WI38 (cell line): ENCODE data around the gene PBX1.

ENCODE experiments used
- H3K4me3 ChIP-seq: 2 replicates; pipeline ENCODE4 v1.5.1; 2011; ENCODE audit warnings: low read depth, mild to moderate bottlenecking, control low read depth, low read length
- TF ChIP-seq, protein P1 (sequence below): IDR thresholded peaks from 2 replicates; pipeline ENCODE4 v1.5.1; 2012; ENCODE audit warnings: low read depth, mild to moderate bottlenecking, control low read depth, low read length

PBX1 gene

GRCh38 chr1:164607351-164607750 lies 48.4 kb downstream of the PBX1 start:
- TF ChIP-seq, protein P1, sequence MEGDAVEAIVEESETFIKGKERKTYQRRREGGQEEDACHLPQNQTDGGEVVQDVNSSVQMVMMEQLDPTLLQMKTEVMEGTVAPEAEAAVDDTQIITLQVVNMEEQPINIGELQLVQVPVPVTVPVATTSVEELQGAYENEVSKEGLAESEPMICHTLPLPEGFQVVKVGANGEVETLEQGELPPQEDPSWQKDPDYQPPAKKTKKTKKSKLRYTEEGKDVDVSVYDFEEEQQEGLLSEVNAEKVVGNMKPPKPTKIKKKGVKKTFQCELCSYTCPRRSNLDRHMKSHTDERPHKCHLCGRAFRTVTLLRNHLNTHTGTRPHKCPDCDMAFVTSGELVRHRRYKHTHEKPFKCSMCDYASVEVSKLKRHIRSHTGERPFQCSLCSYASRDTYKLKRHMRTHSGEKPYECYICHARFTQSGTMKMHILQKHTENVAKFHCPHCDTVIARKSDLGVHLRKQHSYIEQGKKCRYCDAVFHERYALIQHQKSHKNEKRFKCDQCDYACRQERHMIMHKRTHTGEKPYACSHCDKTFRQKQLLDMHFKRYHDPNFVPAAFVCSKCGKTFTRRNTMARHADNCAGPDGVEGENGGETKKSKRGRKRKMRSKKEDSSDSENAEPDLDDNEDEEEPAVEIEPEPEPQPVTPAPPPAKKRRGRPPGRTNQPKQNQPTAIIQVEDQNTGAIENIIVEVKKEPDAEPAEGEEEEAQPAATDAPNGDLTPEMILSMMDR, result no peak
- H3K4me3 ChIP-seq, result no peak overlapping the region

- TF ChIP-seq, protein P1, result no peak
- no peak overlapping the region for H3K4me3 ChIP-seq
Observed at GRCh38 chr1:164608651-164609057, 49.7 kb downstream of the PBX1 start.

- H3K4me3 ChIP-seq, result no peak overlapping the region
- TF ChIP-seq, protein P1, result no peak
Observed at GRCh38 chr1:164609089-164609488, 50.1 kb downstream of the PBX1 start.

DNA sequence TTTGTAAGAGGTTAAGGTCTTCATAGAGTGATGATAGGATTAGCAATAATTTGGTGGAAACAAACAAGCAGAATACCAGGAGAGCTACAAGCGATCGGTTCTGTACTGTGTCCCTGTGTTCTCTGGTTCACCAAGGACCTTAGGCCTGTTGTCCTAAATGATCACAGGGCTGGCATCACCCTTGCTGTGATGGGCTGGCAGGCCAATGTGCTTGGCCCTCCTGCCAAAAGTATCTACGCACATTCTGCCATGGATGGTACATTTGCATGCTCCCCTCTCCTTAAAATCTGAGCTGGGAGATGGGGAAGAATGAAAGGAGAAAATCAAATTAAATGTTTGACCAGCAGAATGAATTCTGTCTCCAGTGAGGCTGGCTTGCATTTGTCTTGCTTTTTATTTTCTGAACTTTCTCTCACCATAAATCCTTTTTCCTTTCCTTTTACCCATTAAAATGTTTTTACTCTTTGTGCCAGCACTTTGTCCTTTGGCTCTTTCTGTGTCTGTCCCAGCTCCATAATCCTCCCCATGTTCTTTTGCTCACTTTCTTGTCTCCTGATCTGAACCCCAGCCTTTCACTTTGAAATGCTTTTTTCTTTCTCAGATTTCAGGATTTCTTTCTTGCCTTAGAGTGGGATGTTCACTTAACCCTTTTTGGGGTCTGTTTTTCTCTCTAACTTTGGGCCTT lies 51.7 kb downstream of the PBX1 start:
- TF ChIP-seq, protein P1, result no peak

DNA sequence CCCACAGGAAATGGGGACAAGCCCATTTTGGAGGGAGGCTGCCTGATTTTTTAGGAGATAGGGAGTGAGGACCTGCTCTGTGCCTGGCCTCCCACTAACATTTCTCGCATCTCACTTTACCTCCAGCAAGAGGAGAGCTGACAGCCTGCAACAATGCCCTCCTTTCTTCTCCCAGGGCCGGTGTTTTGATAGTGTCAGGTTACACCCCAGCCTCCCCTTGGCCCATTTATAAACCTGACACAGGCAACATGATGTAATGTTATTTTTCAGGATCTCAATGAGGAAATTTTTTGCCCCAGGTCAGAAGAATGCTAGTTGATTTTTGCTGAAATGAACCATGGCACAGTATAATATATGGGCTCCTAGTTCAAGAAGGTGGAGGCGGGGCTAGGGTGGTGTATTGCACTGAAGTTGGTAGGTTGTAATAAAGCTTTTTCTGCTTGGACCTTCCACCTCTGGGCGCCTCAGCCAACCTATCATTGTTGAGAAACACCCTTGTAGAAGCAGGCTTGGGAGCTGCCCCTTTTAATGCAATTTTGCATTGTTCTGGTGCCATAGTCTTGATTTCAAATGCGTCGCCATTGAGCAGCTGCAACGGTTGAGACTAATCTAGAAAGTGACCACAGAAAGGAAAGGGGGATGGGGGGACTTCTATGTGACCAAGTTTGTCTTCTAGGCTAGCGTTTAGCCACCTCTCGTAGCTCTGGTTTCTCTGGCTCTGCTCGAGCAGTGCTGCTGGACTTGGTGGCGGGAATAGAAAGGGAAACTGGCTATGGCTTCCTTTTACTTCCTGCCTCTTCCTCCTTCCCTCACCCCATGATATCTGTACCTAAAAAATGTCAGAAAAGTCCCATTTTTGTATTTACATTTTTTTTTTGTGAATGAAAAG lies 53.0 kb downstream of the PBX1 start:
- TF ChIP-seq, protein P1, result no peak
- no peak overlapping the region for H3K4me3 ChIP-seq

More for the DNA sequence above, 51.7 kb downstream of the PBX1 start:
- no peak overlapping the region for H3K4me3 ChIP-seq

DNA sequence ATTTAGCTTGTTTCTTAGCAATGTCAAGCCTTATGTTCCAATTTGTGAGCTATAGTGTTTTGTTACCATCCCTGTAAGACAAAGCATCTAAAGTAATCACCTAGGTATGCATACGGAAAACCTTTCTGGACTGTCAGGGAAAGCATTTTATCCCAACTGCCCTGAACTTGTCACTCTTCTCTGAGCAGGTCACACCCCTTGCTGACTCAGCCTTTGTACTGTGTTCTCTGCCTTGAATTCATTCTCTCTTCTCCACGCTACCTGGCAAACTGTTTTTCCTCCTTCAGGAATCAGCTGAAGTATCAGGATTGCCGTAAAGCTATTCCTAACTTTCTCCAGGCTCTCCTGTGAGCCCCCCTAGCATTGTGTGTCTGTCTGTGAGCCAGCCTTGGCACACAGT lies 54.2 kb downstream of the PBX1 start:
- H3K4me3 ChIP-seq, result no peak overlapping the region
- TF ChIP-seq, protein P1, result no peak

DNA sequence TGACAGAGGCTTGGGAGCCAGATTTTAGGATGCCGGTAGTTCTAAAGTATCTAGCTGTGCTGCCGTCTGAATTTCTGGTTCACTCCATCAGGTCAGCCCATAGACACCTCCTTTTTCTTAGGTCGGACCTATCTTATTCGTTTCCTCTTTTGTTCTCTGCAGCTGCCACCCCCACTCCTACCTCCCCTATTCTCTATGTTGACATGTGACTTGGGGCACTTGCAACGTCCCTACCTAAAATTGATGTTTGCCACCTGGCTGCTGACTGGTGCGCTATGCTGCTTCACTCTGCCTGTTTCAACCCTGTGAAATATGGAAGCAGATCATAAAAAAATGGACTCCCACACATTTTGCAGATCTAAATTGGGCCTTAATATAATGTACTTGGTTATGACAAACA lies 55.3 kb downstream of the PBX1 start:
- TF ChIP-seq, protein P1, result no peak
- H3K4me3 ChIP-seq, result no peak overlapping the region
